HG03196 (cell line): ENCODE measurements around the gene PIP5K1C.
"Not testable (repeated sequence)": the region's sequence is repeated elsewhere in the genome, so short reads cannot be mapped to it uniquely, and the experiment has no call there.

ENCODE experiments used
- ATAC-seq: cut with Tn5 transposase; IDR thresholded peaks from one replicate; pipeline ENCODE4 v1.9.1; 2021; ENCODE audit not compliant: unreplicated experiment

Gene PIP5K1C

DNA sequence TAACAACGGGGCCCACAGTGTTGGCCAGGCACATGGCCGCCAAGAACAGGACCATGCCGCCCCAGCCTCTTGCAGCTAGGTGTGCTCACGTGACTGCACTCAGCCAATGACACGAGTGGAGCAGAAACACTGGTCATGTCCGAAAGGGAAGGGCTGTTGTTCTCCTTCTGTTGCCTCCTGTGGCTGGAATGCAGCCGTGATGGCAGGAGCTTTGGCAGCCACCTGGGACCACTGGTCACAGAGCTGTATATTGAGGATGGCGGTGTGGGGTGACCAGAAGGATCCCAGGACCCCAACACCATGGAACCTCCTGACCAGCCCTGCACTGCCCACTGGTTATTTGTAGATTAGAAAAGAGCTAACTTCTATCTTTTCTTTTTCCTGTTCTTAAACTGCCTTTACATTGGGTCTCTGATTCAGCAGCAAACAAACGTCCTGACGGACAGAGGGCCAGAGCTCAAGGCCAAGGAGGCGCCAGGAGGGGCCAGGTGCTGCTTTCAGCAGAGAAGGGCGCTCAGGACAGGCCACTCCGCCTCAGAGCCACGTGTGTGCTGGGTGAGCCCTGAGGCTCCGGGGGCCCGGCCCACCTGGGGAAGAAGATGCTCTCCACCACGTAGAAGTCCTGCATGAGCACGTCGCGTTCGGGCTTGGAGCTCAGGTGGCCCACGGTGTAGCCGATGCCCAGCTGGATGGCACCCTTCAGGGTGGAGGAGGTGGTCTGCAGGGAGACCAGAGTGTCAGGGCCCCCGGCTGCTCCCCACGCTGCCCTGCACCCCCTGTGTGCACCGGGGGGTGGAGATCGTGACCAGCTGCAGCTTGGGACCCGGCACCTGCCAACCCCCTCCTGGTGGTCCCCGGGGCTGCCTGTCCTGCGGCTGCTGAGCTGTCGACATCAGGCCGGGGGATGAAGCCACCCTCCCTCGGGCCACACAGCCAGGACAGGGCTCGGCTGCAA is 38.7 kb downstream of the PIP5K1C start:
- ATAC-seq = no peak

DNA sequence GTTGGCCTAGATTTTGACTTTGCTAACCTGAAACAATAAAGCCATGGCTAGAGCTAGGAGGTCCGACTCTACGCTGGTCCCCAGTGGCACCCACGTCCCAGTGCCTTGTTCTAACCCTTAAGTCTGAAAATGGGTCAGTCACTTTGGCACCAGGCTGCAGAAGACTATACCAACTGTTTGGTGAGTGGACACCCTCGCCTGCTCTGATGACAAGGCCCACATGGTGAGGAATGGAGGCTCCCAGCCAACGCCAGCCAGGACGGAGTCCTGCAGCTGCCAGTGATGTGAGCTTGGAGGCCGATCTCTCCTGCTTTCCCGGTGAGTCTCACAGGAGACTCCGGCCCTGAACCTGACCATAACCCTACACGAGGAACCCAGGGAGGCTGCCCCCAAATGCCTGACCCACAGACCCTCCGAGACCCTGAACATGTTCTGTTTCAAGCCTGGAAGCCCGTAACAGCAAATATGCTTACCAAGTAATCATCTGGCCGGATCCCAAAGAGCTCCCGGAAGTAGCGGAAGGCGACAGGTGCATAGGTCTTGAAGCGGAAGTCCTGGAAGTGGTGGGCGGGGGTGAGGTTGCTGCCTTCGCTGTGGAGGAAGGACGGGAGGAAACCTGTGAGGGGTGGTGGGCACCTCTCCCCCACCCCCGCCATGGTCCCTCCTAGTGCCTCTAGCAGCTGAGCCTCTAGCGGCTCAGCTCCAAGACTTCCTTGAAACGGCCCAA is 39.6 kb downstream of the PIP5K1C start:
- no peak for ATAC-seq

DNA sequence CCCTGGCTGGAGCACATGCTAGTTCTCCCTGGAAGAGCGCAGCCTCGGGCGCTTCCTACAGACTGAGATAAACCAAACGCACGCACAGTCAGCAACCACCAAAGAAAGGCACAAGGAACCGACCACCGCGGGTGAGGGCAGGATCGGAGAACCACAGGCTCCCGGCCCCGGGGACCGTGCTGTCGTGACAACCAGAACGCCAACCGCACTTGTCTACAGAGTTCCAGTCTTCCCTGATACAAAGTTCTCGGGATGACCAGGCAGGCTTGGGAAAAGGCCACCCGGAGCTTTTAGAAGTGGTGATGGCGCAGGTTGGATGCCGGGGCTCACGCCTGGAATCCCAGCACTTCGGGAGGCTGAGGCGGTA is 40.5 kb downstream of the PIP5K1C start:
- ATAC-seq = no peak

DNA sequence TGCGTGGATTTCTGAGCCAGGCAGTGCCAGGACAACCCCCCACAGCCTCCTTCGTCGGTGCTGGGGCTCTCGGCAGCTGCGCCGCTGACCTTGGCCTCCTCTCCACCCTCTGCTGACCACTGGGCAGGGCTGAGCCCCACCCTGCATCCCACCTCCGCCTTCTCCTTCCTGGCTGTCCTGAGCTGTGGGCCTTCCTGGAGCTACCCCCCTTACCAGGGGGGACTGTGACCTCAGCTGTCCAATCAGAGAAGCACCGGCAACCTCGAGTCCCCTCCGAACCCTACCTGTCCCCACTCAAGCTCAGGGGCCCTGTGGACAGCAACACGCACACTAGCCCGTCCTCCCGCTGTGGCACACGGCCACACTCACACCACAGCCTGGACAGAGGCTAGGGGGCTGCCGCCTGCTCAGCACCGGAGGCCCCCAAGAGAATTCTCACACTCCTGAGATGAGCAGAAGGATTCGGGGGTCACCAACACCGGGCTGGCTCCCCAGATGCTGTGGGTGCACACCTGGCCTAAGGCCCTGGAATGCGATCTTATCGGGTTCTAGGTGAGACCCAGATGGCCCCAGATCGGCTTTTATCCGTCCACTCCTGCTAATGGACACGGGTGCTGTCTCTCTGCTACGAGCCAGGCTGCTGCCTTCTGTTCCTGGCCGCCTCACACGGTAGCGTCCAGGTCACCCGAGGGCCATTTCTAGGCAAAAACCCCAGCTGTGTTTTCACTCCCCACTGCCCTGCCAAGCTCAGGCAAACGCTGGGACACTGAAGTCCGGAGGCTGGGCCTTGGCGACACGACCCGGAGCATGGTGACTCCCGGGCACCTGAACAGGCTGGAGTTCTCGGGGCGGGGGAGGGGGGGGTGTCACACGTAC is 41.2 kb downstream of the PIP5K1C start:
- no peak for ATAC-seq

DNA sequence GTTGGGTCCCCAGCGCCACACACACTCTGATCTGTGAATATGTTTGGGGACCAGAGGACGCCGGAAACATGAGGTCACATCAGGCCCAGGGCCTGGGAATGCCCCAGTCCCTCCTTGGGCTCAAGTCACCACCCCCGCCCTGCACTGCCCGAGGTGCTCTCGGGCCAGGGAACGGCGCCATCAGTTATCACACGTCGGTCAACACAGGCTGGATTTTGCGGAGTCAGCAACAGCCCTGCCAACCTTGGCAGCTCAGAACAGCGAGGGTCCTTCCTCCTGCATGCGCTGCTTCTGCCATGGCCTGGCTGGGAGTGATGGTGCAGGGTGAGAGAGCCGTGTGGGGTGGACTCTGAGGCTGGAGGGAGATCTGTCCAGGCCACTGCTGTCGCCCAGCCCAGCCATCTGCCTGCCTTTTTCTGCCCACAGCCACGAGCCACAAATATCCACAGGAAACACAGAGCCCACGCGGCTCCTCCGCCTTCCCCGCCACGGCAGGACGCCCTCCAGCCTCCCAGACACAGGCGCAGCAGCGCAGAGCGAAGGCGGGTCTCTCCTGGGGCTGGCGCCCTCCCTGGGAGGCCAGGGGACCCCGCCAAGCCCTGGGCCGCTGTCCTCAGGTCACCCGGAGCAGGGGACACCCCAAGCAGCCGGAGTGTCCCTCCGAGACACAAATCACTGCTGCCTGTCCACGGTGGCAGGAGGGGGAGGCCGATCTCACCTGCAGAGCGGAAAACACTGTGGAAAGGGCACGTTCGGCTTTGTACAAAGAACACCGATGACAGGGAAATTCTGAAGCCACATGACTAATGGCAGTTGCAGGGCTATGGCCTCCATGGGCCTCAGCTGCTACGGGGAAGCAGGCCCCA is 42.0 kb downstream of the PIP5K1C start:
- ATAC-seq = no peak

DNA sequence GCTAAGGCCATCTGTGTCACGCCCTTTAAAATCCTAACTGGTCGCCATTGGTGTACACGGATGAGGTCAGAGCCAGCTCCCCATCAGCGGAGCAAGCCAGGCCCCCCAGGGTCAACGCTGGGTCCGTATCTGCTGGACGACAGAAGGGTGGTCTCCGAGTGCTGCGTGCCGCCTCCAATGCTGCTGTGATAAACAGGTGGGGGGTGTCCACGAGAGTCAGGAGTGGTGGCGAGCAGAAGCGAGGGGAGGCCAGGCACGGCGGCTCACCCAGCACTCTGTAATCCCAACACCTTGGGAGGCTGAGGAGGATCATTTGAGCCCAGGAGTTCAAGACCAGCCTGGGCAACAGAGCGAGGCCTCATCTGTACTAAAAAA is 42.9 kb downstream of the PIP5K1C start:
- ATAC-seq = no peak

DNA sequence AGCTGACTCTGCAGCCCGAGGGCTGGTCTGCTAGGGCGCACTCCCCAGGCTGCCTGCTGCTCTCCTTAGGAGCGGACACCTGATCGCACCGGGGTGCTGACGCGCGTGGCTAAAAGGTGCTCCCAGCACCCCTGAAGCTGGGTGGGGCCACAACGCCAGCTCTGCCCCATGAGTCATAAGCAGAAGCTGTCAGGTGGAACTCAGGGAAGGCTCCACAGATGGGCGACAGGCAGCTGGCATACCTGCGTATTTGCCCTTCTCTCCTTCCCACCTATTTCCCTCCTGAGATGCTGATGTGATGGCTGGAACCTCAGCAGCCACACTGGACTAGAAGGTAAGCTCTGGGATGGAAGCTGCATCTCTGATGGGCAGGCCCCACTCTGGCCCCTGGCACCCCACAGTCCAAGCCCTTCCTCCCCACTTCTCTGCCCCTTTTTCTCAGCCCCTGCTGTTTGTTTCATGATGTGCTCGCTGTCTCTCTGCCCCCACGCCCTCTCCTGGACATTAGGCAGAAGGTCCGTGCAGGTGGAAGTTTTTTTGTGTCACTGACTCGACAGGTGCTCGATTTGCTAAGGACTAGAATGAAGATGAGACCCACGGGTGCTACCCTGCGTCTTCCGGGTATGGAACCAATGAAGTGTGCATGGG is 43.4 kb downstream of the PIP5K1C start:
- no peak for ATAC-seq

DNA sequence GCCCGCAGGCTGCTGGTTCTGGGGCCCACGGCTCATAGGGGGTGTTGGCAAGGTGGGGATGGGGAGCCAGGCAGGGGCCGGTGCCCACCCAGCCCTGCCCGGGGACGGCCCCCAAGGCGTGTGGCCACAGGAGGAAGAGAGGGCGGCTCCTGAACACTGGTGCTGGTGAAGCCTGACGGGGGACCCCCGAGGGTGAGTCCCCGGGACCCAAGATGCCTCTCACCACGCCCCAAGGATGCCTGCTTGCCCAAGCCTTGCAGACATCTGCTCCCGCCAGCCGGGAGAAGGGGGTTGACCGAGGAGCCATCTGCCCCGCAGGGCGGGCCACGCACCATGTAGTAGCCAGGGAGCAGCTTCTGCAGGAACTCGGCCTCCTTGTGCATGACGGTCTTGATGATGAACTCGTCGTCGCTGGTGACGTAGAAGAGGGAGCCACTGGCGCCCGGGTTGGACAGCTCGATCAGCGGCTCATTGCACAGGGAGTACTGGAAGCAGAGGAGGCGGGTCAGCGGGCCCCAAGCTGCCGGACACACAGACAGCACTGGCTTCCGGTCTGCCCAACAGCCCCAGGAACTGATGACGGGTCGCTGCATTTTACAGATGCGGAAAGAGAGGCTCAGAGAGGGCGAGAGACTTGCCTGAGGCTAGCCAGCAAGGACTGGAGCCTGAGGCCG is 44.1 kb downstream of the PIP5K1C start:
- no peak for ATAC-seq

DNA sequence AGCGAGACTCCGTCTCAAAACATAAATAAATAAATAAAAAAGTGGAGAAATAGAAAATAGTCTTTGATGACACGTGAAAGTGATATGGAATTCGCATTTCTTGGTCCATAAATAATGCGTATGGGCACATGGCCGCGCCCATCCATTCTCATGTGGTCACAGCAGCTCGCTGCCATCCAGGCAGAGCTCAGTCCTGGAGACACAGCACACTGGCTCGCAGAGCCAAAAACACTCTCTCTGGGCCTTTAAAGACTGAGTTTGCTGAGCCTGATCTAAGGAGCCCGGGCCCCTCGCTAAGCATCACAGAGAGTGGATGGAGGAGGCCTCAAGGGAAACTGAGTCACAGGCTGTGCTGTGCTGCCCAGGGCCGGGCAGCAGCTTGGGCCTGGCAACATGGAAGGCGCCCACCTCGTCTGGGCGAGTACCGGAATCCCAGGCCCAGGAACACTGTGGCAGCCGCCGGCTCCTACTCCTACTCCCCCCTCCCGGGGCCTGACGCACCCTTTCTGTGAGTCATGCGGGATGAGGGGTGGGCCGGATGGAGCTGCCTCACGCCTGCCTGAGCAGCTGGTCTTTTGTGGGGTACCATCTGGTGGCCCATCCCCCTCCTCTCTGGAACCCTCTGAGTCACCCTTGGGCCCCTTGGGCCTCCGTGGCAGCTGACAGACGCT is 44.7 kb downstream of the PIP5K1C start:
- ATAC-seq = no peak

DNA sequence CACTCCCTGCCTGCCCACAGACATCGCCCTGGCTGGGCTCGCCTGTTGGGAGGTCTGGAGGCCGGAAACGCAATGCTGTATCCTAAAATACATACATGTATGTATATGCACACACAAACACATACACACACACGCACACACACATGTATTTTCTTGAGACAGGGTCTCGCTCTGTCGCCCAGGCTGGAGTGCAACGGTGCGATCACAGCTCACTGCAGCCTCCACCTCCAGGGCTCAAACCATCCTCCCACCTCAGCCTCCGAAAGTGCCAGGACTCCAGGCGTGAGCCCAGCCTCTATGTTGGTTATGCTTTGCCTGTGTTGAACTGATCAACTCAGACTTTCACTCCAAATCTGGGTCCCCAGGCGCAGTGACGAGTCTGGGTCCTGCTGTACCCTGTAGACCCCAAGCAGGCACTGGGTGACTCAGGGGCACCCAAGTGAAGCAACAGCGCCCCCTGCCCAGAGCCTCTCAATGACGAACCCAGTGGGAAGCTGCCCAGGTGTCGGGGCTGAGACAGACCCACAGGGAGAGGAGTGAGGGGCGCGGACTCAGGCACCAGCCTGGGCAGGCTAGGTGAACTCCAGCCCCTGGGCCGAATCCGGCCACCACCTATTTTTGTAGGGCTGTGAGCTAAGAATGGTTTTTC is 46.3 kb downstream of the PIP5K1C start:
- ATAC-seq = no peak

DNA sequence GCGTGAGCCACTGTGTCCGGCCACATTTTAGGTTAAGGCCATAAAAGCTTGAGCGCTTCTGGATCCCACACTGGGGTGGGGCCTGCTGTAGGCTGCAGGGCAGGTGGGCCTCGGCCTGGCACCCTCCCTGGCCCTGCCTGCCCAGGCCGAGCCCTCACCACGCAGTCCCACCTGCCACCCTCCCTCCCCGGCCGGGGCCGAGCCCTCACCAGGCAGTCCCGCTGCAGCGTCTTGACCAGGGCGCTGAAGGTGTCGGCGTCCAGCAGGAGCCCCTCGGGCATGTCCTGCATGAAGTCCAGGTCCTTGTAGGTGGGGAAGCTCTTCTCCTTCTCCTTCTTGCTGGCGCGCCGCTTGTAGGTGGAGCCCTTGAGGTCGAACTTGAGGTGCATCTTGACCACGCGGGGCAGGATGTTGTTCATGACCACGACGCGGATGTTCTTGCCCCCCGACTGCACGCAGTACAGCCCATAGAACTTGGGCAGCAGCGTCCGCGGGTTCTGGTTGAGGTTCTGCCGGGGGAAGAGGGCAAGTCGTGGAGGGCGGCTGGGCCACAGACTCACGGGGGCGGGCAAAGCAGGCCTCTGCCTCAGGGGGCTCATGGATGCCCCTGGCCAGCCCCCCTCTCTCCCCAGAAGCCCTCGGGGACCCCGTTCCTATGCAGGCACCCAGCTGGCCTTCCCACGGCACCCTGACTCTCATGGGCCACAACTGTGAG is 47.0 kb downstream of the PIP5K1C start:
- no peak for ATAC-seq

DNA sequence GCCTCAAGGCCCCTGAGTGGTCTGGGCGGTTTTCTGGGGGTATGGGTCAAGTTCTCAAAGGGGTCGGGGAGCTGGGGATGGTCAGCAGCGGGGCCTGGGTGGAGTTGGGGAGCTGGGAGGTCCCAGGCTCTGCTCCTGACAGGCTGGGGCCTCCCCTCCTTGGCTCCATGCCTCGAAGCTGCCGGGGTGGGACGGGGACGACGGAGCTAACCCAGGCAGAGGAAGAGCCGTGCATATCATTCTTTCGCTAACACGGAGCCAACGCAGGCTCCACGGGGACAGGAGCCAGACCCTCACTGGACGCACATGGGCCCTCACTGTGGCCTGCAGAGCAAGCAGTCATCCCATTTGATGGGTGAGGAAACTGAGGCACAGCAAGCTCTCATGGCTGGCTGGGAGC is 47.8 kb downstream of the PIP5K1C start:
- ATAC-seq = no peak

DNA sequence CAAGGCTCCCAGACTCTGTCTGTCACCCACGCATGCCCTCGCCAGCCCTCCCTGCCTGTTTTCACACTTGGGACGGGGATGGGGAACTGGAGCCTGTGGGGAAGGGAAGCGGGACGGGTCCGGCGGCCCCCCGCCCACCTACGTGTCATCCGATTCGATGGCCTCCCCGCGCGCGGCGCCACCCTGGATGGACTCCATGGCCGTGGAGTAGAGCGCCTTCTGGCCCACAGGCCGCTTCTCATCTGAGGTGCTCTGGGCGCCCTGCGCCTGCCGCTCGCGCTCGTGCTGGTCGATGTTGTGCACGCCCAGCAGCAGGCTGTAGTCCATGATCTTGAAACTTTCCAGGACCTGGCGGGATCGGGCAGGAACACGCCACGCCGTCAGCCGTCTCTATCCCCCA is 48.6 kb downstream of the PIP5K1C start:
- ATAC-seq = no peak

DNA sequence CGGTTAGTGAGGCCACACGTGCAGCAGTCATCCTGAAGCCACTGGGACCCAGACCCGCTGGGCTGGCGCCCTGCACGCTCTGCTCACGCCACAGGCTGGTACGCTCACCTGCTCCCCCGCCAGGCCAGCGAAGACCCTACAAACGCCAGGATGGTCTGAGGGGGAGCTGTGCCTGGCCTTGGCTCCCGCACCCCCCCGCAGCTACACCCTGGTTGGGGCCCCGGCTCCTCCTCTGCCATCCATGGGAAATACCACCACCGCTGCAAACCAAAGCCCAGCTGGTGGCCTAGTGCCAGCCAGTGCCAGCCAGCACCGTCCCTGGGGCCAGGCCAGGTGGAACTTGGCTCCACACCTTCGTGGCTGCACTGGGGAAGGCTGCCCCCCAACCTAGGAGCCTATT is 50.4 kb downstream of the PIP5K1C start:
- ATAC-seq = no peak

DNA sequence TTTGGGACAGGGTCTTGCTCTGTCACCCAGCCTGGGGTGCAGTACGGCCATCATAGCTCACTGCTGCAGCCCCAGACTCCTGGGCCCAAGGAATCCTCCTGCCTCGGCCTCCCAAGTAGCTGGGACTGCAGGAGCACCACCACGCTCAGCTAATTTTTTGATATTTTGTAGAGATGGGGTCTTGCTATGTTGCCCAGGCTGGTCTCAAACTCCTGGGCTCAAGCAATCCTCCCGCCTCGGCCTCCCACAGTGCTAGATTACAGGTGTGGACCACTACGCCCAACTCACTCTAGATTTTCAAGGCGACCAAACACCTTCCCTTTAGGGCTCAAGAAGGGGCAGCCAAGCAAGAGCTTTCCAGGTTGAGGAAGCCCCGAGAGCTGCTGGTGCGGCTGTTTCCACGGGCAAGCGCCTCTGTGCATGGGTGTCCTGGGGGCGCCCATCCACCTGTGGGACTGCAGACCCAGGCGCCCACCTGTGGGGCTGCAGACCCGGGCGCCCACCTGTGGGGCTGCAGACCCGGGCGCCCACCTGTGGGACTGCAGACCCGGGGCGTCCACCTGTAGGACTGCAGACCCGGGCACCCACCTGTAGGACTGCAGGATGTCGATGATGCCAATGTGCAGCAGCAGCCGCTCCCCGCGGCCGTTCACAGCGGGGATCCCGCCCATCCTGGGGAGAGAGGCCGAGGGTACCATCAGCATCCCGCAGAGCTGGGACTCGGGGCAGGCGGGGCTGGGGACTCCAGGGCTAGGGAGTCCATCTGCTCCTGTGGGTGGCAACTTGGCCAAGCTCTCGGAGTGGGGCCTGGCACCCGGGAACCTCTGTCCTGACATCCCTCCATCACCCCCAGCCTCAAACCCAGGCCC is 52.0 kb downstream of the PIP5K1C start:
- ATAC-seq = no peak

DNA sequence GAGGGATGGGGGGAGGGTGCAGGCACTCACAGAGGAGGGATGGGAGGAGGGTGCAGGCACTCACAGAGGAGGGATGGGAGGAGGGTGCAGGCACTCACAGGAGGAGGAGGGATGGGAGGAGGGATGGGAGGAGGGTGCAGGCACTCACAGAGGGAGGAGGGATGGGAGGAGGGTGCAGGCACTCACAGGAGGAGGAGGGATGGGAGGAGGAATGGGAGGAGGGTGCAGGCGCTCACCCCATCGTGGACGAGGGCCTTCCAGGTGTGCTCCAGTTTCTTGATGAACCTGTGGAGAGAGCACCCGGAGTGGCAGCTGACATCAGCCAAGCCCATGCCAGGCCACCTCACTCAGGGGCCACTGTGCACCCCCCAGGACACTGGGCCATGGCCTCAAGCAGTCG is 53.2 kb downstream of the PIP5K1C start:
- ATAC-seq = not testable (repeated sequence)
